NOMO-1 treated with dmso at 0.1 percent for 144 hours (cell line): ENCODE measurements around the gene OR52L1.

Experiments used
- DNase-seq: peaks from one replicate; lab custom pipeline; 2025; ENCODE audit not compliant: unreplicated experiment; lab: John Stamatoyannopoulos, UW

Gene OR52L1

GRCh38 chr11:5941951-5942350 is 44.8 kb downstream of the OR52L1 start, which contains the start of gene OR56A3:
Gene OR56A3, plus strand, starts transcription at chr11:5942251. Its CDS starts 5,096 bp downstream, at chr11:5947347.
- DNase-seq = no peak

- DNase-seq = no peak
These were observed 46.0 kb downstream of the OR52L1 start for GRCh38 chr11:5940748-5941147.

DNA sequence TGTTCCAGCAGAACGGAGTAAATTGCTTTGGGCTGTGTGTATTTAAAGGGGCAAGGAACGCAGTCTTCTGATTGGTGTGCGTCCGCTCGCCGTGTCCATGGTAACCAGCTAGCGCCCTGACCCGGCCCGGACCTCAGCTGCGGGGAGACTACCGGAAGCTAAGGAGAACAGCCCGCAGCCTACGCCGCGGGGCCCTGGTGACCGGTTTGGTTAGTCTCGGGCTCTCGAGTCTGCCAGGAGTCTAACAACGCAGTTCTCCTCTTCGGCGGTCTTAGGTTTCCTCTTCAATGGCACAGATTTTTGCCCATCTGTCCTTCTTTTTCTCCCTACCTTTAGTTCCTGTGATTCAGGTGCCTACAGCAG is 48.2 kb downstream of the OR52L1 start:
- no peak for DNase-seq

DNA sequence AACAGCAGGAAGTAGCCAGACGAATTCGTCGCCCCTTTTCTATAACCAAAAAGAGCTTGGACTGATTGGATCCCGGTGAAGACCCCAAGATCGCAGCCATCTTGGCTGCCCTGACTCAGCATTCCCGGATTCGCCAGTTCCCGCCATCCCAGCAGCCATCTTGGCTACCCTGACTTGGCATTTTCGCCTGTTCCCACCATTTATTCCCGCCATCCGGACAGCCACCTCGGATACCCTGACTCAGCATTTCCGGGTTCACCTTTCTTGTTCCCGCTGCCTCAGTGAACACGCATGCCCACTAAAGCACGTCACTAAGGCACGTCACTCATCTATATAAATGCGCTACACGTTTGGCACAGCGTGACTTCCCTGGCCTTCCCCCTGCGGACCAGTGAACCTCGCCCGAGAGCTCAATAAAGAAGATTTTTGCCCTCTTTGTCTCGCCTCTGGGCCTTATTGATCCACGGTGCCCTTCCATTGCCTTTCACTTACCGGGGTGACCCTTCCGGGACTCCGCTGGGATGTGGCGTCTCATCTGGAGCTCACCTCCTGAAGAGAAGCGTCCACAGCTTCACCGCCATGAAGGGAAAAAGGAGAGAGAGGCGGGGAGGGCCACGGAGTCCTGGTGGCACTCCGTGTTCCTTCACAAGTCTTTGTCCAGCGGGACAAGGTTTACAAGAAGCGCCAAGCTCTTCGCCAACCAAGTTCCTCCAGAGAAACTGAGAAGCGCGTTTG is 48.8 kb downstream of the OR52L1 start:
- DNase-seq = no peak
